Endothelial cell of umbilical vein (primary cell): ENCODE results near the gene OSBPL10. TPM values are rescaled to one million over a fixed set of nuclear protein-coding genes. Genes with fewer than 3 reads are reported as not detected.

Source experiments
- BruUV-seq: library from RNA; stranded (reverse); fragments of 400-500 nt; replicated peaks from 2 replicates; lab custom pipeline; 2021; lab: Mats Ljungman, UMichigan
- CTCF ChIA-PET: fragments of 300-600, 350-600 bp; sonication (Branson Sonifier 250); formaldehyde crosslinking; loops from one replicate; lab custom pipeline; 2021; ENCODE audit warnings: antibody characterized with exemption, inconsistent platforms; lab: Charles Lee
- POLR2A ChIA-PET: fragments of 300-600, 350-600 bp; sonication (Branson Sonifier 250); formaldehyde crosslinking; loops from one replicate; lab custom pipeline; 2021; ENCODE audit warnings: antibody characterized with exemption, inconsistent platforms; lab: Charles Lee
- DNase-seq: peaks from one replicate; pipeline ENCODE4 v3.0.0-alpha.2; 2011; ENCODE audit warnings: low read depth, low spot score
- FAIRE-seq: peaks from 2 replicates; lab custom pipeline; 2011; peaks lifted over from hg19 to GRCh38; lab: Jason Lieb, UNC
- H2AFZ ChIP-seq: 2 replicates; pipeline ENCODE4 v1.6.0; 2012; ENCODE audit warnings: low read depth, low read length, control low read depth, inconsistent platforms
- H3K27ac ChIP-seq: 2 replicates; pipeline ENCODE4 v1.5.1; 2011; ENCODE audit warnings: low read depth, mild to moderate bottlenecking, control low read depth, low read length, moderate library complexity; ENCODE audit not compliant: insufficient read depth
- H3K27me3 ChIP-seq, 2 experiments: 2 replicates each; pipeline versions ENCODE4 v1.6.0 to v1.6.1; 2011; ENCODE audit warnings: low read length in 2 of 2, mixed read lengths in 1 of 2; ENCODE audit not compliant: control insufficient read depth in 2 of 2, insufficient read depth in 2 of 2
- H3K36me3 ChIP-seq, 2 experiments: 2 replicates in 1 of 2; 3 replicates in 1 of 2; pipeline ENCODE4 v1.5.1; 2011; ENCODE audit warnings: low read length in 2 of 2, mild to moderate bottlenecking in 1 of 2, moderate library complexity in 1 of 2; ENCODE audit not compliant: control insufficient read depth in 2 of 2, insufficient read depth in 2 of 2; ENCODE audit errors: extremely low read depth in 1 of 2
- H3K4me1 ChIP-seq: 3 replicates; pipeline ENCODE4 v1.5.1; 2011; ENCODE audit warnings: mild to moderate bottlenecking, low read length; ENCODE audit not compliant: control insufficient read depth, insufficient read depth; ENCODE audit errors: extremely low read depth
- H3K4me2 ChIP-seq: 2 replicates; pipeline ENCODE4 v1.6.1; 2011; ENCODE audit warnings: low read length, control low read depth, mixed read lengths; ENCODE audit not compliant: insufficient read depth
- H3K4me3 ChIP-seq, 3 experiments: fragments of 200-600 bp in 1 of 3; sonication (generic), shearing (Covaris generic) in 1 of 3; replicated peaks in 1 of 3; 2 replicates each; pipeline ENCODE4 v1.5.1; 2011 to 2016; ENCODE audit warnings: control low read depth in 3 of 3, low read length in 3 of 3, mild to moderate bottlenecking in 2 of 3, inconsistent platforms in 1 of 3, low read depth in 1 of 3, moderate library complexity in 1 of 3; ENCODE audit not compliant: insufficient read depth in 1 of 3
- H3K79me2 ChIP-seq: 2 replicates; pipeline ENCODE4 v1.6.0; 2012; ENCODE audit warnings: low read length, inconsistent platforms; ENCODE audit not compliant: control insufficient read depth, insufficient read depth
- H3K9ac ChIP-seq: replicated peaks from 2 replicates; pipeline ENCODE3; 2011; ENCODE audit warnings: low read length, control low read depth; ENCODE audit not compliant: insufficient read depth; ENCODE audit errors: extremely low read depth
- H3K9me1 ChIP-seq: replicated peaks from 3 replicates; pipeline ENCODE4 v1.6.0; 2011; ENCODE audit warnings: mild to moderate bottlenecking, low read length; ENCODE audit not compliant: control insufficient read depth, insufficient read depth; ENCODE audit errors: extremely low read depth
- H3K9me3 ChIP-seq: replicated peaks from 2 replicates; pipeline ENCODE4 v1.5.1; 2012; ENCODE audit warnings: low read length, inconsistent platforms; ENCODE audit not compliant: control insufficient read depth, insufficient read depth
- H4K20me1 ChIP-seq: replicated peaks from 2 replicates; pipeline ENCODE3; 2011; ENCODE audit warnings: mild to moderate bottlenecking, low read length; ENCODE audit not compliant: control insufficient read depth, insufficient read depth; ENCODE audit errors: extremely low read depth
- EZH2 ChIP-seq: IDR thresholded peaks from 2 replicates; pipeline ENCODE4 v1.6.1; 2012; ENCODE audit warnings: borderline replicate concordance, low read depth, mild to moderate bottlenecking, moderate library complexity, low read length, inconsistent platforms; ENCODE audit not compliant: severe bottlenecking
- FOS ChIP-seq: IDR thresholded peaks from 2 replicates; pipeline ENCODE4 v1.6.1; 2011; ENCODE audit warnings: mild to moderate bottlenecking, low read length, moderate library complexity, borderline replicate concordance; ENCODE audit not compliant: insufficient read depth
- GATA2 ChIP-seq: IDR thresholded peaks from 2 replicates; pipeline ENCODE4 v1.7.0; 2011; ENCODE audit warnings: low read depth, mild to moderate bottlenecking, moderate library complexity, mixed read lengths, low read length; ENCODE audit not compliant: insufficient read length, insufficient read depth
- JUN ChIP-seq: IDR thresholded peaks from 2 replicates; pipeline ENCODE4 v1.6.1; 2011; ENCODE audit warnings: borderline replicate concordance, low read depth; ENCODE audit not compliant: insufficient read length, insufficient read depth
- MYC ChIP-seq: IDR thresholded peaks from one replicate; pipeline ENCODE4 v1.6.1; 2011; ENCODE audit warnings: mild to moderate bottlenecking, low read depth, low read length
- POLR2A ChIP-seq: IDR thresholded peaks from 2 replicates; pipeline ENCODE4 v1.6.1; 2012; ENCODE audit warnings: low read depth, mild to moderate bottlenecking, control low read depth, low read length
- POLR2AphosphoS5 ChIP-seq: IDR thresholded peaks from 2 replicates; pipeline ENCODE4 v1.6.1; 2012; ENCODE audit warnings: low read depth, mild to moderate bottlenecking, control low read depth, low read length, moderate library complexity; ENCODE audit not compliant: insufficient read depth
- dilution Hi-C: fragments of 300-500 bp; cut with MboI; formaldehyde crosslinking; loops from one replicate; pipeline ENCODE4 v1.15.0; 2019; ENCODE audit warnings: low sequenced_read_pairs; ENCODE audit not compliant: extremely low pct_ligation_motif_present
- intact Hi-C: fragments of 100-400 bp; cut with micrococcal nuclease; formaldehyde crosslinking; loops from one replicate; pipeline ENCODE4 v1.10.0; 2022
- polyA plus RNA-seq, 4 experiments: library from polyadenylated mRNA; depleted of rRNA in 3 of 4; stranded (reverse) in 3 of 4; unstranded in 1 of 4; fragments of >200 nt; gene quantifications; 2 replicates each; pipeline versions ENCODE4 v1.2.1 to v1.2.3, GENCODE V29; 2011 to 2012; ENCODE audit warnings: missing spikeins in 1 of 4
- total RNA-seq: library from RNA; stranded (reverse); gene quantifications from 2 replicates; pipeline ENCODE4 v1.2.3, GENCODE V29; 2021
- TF ChIP-seq, protein P1 (sequence below), 2 donors: IDR thresholded peaks; 1 replicate in 1 of 2; 2 replicates in 1 of 2; pipeline ENCODE4 v1.5.1; 2011; ENCODE audit warnings: low read length in 2 of 2, mild to moderate bottlenecking in 2 of 2, moderate library complexity in 2 of 2, control low read depth in 1 of 2, inconsistent platforms in 1 of 2, low read depth in 1 of 2; ENCODE audit not compliant: insufficient read depth in 1 of 2; ENCODE audit errors: extremely low read depth in 1 of 2
- TF ChIP-seq, protein P2 (sequence below): IDR thresholded peaks from 2 replicates; pipeline ENCODE4 v1.6.1; 2011; ENCODE audit not compliant: insufficient read depth, insufficient read length

The OSBPL10 gene
- total and polyA plus RNA-seq, 2 donors (not counting 3 experiments of a cell fraction or from before 2014, with no cell fraction given) = 10.8 to 47.6 TPM

DNA sequence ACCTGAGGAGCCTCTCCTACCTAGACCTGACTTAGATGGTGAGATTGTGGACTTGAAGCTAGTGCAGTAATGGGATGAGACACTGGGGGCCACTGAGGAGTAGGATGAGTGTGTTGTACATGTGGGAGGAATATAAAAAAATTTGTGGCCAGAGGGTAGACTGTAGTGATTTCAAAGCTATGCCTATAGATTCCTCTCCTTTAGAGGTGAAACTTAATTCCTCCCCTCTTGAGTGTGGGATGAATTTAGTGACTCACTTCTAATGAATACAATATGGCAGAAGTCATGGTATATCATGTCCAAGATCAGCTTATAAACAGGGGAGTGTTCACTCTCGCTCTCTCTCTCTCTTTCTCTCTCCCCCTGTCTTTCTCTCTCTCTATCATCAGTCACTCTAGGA is 7.2 kb upstream of the OSBPL10 start:
- TF ChIP-seq GATA2 = no peak
- no peak for TF ChIP-seq FOS
- TF ChIP-seq EZH2 = no peak
- no peak for TF ChIP-seq JUN
- no peak for TF ChIP-seq POLR2A
- no peak for TF ChIP-seq MYC
- TF ChIP-seq POLR2AphosphoS5 = no peak
- TF ChIP-seq, protein P1, sequence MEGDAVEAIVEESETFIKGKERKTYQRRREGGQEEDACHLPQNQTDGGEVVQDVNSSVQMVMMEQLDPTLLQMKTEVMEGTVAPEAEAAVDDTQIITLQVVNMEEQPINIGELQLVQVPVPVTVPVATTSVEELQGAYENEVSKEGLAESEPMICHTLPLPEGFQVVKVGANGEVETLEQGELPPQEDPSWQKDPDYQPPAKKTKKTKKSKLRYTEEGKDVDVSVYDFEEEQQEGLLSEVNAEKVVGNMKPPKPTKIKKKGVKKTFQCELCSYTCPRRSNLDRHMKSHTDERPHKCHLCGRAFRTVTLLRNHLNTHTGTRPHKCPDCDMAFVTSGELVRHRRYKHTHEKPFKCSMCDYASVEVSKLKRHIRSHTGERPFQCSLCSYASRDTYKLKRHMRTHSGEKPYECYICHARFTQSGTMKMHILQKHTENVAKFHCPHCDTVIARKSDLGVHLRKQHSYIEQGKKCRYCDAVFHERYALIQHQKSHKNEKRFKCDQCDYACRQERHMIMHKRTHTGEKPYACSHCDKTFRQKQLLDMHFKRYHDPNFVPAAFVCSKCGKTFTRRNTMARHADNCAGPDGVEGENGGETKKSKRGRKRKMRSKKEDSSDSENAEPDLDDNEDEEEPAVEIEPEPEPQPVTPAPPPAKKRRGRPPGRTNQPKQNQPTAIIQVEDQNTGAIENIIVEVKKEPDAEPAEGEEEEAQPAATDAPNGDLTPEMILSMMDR (IDR thresholded peaks at IDR 0.05; ENCODE audit: extremely low read depth in 1 of 2, insufficient read depth in 1 of 2, low read depth in 1 of 2, low read length in 2 of 2) = no peak
- TF ChIP-seq, protein P2, sequence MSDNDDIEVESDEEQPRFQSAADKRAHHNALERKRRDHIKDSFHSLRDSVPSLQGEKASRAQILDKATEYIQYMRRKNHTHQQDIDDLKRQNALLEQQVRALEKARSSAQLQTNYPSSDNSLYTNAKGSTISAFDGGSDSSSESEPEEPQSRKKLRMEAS = no peak
- Histone ChIP-seq H4K20me1 (no peaks in the 10 kb centered on the region), H3K27me3 (no peaks in the 10 kb centered on the region), H3K79me2 (no peaks in the 10 kb centered on the region), H3K4me1 (no peaks in the 10 kb centered on the region), H3K9ac (no peak overlapping the region), H2AFZ (no peak overlapping the region), H3K9me3 (no peaks in the 10 kb centered on the region), H3K4me3 (no peak overlapping the region), H3K36me3 (no peaks in the 10 kb centered on the region), H3K27ac (no peak overlapping the region), H3K9me1 (no peaks in the 10 kb centered on the region), H3K4me2 (no peak overlapping the region)
- BruUV-seq = no TSS peak
- dilution Hi-C loops (no loop called here), intact Hi-C loops (no loop called here)
- DNase-seq = no peak
- CTCF ChIA-PET = interaction anchor here (0.5 kb wide), 1 partner anchor 141 kb away, joined by 3 read pairs; no protein-coding TSS in a partner anchor
- FAIRE-seq = no peak
- POLR2A ChIA-PET = no interaction called here
